Thymus (tissue), 11 donors: ENCODE data around the gene CELA1. TPM values are rescaled to one million over a fixed set of nuclear protein-coding genes. Genes with fewer than 3 reads are reported as not detected.
"Not testable (repeated sequence)": the region's sequence is repeated elsewhere in the genome, so short reads cannot be mapped to it uniquely, and the experiment has no call there.

Experiments
- DNase-seq, 9 donors: peaks; one replicate each; pipeline ENCODE4 v3.0.0-alpha.2; 2013; ENCODE audit warnings: low spot score in 9 of 9, low read depth in 6 of 9, missing footprints in 1 of 9
- H3K27ac ChIP-seq, 2 donors: one replicate each; pipeline ENCODE4 v1.5.1; 2013; ENCODE audit warnings: control low read depth in 1 of 2, low read depth in 1 of 2, low read length in 1 of 2, mild to moderate bottlenecking in 1 of 2, moderate library complexity in 1 of 2
- H3K27me3 ChIP-seq, 2 donors: one replicate each; pipeline ENCODE4 v1.5.1; 2013; ENCODE audit warnings: low read length in 1 of 2; ENCODE audit not compliant: control insufficient read depth in 2 of 2, insufficient read depth in 1 of 2
- H3K36me3 ChIP-seq, 2 donors: one replicate each; pipeline ENCODE4 v1.5.1; 2013; ENCODE audit warnings: low read length in 1 of 2, mild to moderate bottlenecking in 1 of 2, moderate library complexity in 1 of 2; ENCODE audit not compliant: control insufficient read depth in 2 of 2, insufficient read depth in 2 of 2
- H3K4me1 ChIP-seq, 2 donors: one replicate each; pipeline ENCODE4 v1.5.1; 2013; ENCODE audit warnings: low read length in 2 of 2; ENCODE audit not compliant: control insufficient read depth in 2 of 2, insufficient read depth in 2 of 2
- H3K4me3 ChIP-seq, 2 donors: one replicate each; pipeline ENCODE4 v1.5.1; 2013; ENCODE audit warnings: low read length in 2 of 2, control low read depth in 1 of 2, mild to moderate bottlenecking in 1 of 2
- H3K9me3 ChIP-seq, 2 donors: one replicate each; pipeline ENCODE4 v1.5.1; 2013; ENCODE audit warnings: low read length in 1 of 2, mild to moderate bottlenecking in 1 of 2; ENCODE audit not compliant: control insufficient read depth in 2 of 2, insufficient read depth in 1 of 2
- WGBS: extraction: QIAGEN DNeasy Blood & Tissue Kit; methylation state at CpG from one replicate; pipeline ENCODE4 v1.1.7; 2013; 5-methylcytosine and 5-hydroxymethylcytosine counted together
- polyA plus RNA-seq: library from polyadenylated mRNA; stranded (reverse); fragments of 200-250 nt; gene quantifications from one replicate; pipeline ENCODE4 v1.2.3, GENCODE V29; 2013
- total RNA-seq: library from RNA; stranded (reverse); fragments of 120-200 nt; gene quantifications from one replicate; pipeline ENCODE4 v1.2.4, GENCODE V29; 2013
- donor health status: healthy.

CELA1 gene
- total and polyA plus RNA-seq, 2 donors = 0.09 to 0.71 TPM

DNA sequence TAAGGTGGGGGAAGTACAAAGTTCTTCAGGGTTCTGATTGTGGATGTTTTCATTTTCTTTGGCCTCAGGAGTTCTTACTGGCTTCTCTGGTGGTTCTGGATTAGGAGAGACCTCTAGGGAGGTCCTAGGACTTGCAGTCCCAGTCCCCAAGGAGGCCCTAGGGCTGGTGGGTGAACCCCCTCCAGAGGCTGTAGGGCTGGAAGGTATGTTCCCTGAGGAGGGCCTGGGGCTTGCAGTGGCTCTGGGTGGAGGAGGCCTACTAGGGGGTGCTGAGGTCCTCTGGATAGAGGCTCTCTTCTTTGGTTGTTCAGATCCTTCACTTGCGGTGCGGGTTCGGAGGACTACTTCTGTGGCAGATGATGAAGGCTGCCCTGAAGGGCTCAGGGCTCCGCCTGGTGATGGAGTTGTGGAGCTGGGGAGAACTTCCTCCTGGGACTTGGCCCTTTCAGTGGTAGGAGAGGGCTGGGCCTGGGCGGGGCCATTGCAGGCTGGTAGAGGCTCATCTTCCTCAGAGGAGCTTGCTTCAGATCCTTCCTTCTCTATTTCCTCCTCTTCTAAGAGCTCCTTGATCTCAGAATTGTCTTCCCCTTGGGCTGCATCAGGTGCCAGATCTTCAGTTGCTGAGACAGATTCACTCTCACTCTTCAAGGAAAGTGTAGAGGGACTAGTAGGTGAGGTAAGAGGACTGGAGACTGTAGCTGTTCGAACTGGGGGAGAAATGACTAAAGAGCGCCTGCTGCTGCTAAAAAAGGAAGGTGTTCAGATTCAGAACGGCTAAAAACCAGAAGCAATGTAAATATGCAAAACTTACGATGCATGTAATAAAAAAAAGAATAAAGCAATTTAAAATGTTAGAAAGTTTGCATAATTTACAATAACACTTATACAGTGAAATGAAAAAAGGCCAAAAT is 54.6 kb downstream of the CELA1 start:
- not testable (repeated sequence) for H3K27me3 ChIP-seq, H3K27ac ChIP-seq, H3K4me1 ChIP-seq, H3K4me3 ChIP-seq, DNase-seq, H3K9me3 ChIP-seq
- peaks cover 45 to 64% of the 10 kb centered on the region in 2 donors for H3K36me3 ChIP-seq
- 95% methylated on average over 9 of the region's 9 CpGs for WGBS

DNA sequence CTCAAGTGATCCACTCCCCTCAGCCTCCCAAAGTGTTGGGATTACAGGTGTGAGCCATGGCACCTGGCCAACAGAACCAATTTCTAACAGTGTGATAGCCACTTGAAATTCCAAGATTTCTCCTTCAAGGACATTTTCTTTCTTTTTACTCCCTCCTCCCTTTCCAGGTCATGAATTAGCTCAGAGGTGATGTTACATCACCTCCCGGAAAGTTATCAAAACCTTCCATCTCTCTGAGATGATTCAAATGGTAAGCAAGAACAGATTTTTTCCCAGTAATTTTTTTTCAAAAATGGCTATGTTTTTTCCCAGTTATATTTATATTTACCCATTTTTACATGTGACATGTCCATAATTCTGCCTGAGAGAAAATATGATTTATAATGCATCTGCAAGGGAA is 60.6 kb downstream of the CELA1 start:
- no peak overlapping the region for H3K27ac ChIP-seq
- H3K9me3 ChIP-seq = no peaks in the 10 kb centered on the region
- WGBS = 97% methylated on average over 1 of the region's 1 CpG
- no peaks in the 10 kb centered on the region for H3K27me3 ChIP-seq
- no peak for DNase-seq
- H3K36me3 ChIP-seq = peaks cover 41 to 70% of the 10 kb centered on the region in 2 donors
- no peaks in the 10 kb centered on the region for H3K4me1 ChIP-seq
- no peak overlapping the region for H3K4me3 ChIP-seq

DNA sequence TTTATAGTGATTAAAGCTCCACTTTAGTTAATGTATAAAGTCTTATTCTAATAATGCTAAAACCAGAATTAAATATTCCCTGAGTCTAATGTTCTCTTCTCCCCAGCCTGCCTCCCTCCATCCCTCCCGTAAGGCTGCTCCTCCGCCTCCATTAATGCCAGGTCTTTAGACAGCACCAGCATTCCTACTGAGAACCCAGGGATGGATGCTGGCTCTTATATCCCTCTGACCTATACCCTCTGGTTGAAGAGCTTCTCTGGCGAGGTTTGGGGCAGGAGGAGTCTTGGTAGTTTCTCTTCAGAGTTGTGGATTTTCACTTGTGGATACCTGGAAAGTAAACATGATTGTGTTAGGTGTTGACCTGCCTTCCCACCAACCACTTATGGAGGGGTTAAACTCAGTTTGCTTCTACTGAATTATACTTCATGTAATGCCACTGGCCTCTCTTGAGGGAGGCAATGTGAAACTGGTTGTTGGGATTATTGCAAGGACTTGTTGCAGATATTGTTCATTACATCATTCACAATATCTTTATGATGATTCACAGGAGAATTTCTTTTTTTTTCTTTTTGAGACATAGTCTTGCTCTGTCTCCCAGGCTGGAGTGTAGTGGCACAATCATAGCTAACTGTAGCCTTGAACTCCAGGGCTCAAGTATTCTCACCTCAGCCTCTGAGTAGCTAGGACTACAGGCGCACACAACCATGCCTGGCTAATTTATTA is 65.1 kb downstream of the CELA1 start:
- H3K4me1 ChIP-seq = no peaks in the 10 kb centered on the region
- no peaks in the 10 kb centered on the region for H3K27me3 ChIP-seq
- H3K27ac ChIP-seq = no peak overlapping the region
- peaks cover 31 to 40% of the 10 kb centered on the region in 2 donors for H3K36me3 ChIP-seq
- no peaks in the 10 kb centered on the region for H3K9me3 ChIP-seq
- WGBS = 97% methylated on average over 4 of the region's 4 CpGs
- H3K4me3 ChIP-seq = no peak overlapping the region
- no peak for DNase-seq

Other genes starting within 250 kb of the CELA1 start
- gene TFCP2, start 173.5 kb downstream of the CELA1 start, total RNA-seq = 11.7 TPM
- 25.3 TPM for gene TFCP2, start 173.5 kb downstream of the CELA1 start, polyA plus RNA-seq
- 0.42 TPM for gene POU6F1, start 128.6 kb downstream of the CELA1 start, total RNA-seq
- 7.9 TPM for gene POU6F1, start 128.6 kb downstream of the CELA1 start, polyA plus RNA-seq
- gene DAZAP2, start 107.9 kb downstream of the CELA1 start, total RNA-seq = 169 TPM
- 279 TPM for gene DAZAP2, start 107.9 kb downstream of the CELA1 start, polyA plus RNA-seq
- gene SMAGP, start 76.3 kb downstream of the CELA1 start, total RNA-seq = 1.5 TPM
- gene SMAGP, start 76.3 kb downstream of the CELA1 start, polyA plus RNA-seq = 6.5 TPM
- gene BIN2, start 22.5 kb downstream of the CELA1 start, total RNA-seq = 63.3 TPM
- gene BIN2, start 22.5 kb downstream of the CELA1 start, polyA plus RNA-seq = 57.7 TPM
- gene GALNT6, start 44.7 kb upstream of the CELA1 start, total RNA-seq = 12.3 TPM
- gene GALNT6, start 44.7 kb upstream of the CELA1 start, polyA plus RNA-seq = 3.7 TPM
- gene SLC4A8, start 78.2 kb upstream of the CELA1 start, total RNA-seq = 1.7 TPM
- 1.2 TPM for gene SLC4A8, start 78.2 kb upstream of the CELA1 start, polyA plus RNA-seq
- gene SCN8A, start 244.6 kb upstream of the CELA1 start, total RNA-seq = 0.57 TPM
- gene SCN8A, start 244.6 kb upstream of the CELA1 start, polyA plus RNA-seq = 0.21 TPM